ENCODE data around the gene IL15RA.

DNA sequence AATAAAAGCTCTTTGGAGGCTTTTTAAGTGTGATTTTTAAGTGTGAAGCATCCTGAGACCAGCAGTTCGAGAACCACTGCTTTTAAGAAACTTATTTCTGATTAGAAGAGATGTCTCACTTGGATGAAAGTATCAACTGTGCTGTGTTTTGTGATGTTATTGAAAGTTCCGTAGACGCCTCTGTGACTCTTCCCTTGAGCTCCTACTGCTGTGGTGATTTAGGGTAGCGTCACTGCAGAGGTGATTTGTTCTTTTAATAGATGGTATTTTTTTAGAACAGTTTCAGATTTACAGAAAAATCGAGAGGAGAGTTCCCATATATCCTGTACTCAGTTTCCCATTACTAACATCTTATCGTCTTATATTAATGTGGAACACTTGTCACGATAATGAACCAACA is 57.8 kb downstream of the IL15RA start:
- TF ChIP-seq, protein P1, sequence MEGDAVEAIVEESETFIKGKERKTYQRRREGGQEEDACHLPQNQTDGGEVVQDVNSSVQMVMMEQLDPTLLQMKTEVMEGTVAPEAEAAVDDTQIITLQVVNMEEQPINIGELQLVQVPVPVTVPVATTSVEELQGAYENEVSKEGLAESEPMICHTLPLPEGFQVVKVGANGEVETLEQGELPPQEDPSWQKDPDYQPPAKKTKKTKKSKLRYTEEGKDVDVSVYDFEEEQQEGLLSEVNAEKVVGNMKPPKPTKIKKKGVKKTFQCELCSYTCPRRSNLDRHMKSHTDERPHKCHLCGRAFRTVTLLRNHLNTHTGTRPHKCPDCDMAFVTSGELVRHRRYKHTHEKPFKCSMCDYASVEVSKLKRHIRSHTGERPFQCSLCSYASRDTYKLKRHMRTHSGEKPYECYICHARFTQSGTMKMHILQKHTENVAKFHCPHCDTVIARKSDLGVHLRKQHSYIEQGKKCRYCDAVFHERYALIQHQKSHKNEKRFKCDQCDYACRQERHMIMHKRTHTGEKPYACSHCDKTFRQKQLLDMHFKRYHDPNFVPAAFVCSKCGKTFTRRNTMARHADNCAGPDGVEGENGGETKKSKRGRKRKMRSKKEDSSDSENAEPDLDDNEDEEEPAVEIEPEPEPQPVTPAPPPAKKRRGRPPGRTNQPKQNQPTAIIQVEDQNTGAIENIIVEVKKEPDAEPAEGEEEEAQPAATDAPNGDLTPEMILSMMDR (conservative IDR thresholded peaks at IDR 0.05): no peak
- TF ChIP-seq ZFX (IDR thresholded peaks at IDR 0.05): no peak
